ENCODE results near the gene CALML3.

DNA sequence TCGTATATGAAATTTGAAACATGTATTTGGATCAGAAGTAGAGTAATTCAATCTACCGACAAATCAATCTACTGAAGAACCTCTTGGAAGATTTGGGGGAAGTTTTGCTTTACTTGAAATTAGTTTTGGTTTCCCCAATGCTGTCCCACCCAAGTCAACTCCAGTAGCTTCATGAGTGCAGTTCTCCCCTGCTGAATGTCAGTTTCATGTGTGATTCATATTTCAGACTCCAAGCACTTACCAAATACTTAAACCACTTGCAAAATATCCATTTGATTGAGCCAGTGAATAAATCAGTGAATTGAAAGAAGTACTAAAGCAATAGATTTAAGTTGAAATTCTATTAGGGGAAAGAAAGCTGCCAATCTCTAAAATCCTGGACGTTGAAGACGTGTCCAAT, 34.7 kb upstream of the CALML3 start:
- TF ChIP-seq, protein P1, sequence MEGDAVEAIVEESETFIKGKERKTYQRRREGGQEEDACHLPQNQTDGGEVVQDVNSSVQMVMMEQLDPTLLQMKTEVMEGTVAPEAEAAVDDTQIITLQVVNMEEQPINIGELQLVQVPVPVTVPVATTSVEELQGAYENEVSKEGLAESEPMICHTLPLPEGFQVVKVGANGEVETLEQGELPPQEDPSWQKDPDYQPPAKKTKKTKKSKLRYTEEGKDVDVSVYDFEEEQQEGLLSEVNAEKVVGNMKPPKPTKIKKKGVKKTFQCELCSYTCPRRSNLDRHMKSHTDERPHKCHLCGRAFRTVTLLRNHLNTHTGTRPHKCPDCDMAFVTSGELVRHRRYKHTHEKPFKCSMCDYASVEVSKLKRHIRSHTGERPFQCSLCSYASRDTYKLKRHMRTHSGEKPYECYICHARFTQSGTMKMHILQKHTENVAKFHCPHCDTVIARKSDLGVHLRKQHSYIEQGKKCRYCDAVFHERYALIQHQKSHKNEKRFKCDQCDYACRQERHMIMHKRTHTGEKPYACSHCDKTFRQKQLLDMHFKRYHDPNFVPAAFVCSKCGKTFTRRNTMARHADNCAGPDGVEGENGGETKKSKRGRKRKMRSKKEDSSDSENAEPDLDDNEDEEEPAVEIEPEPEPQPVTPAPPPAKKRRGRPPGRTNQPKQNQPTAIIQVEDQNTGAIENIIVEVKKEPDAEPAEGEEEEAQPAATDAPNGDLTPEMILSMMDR (IDR thresholded peaks at IDR 0.05) = no peak
- TF ChIP-seq EZH2 (IDR thresholded peaks at IDR 0.05; ENCODE audit: borderline replicate concordance, insufficient read depth, low read depth, low read length, poor library complexity, severe bottlenecking) = no peak

Measured in B cell (primary cell).